PFSK-1 (cell line): ENCODE results near the gene TNS3.

Source experiments
- POLR2AphosphoS5 ChIP-seq: IDR thresholded peaks from 2 replicates; pipeline ENCODE4 v1.6.1; 2012; ENCODE audit warnings: low read depth, mild to moderate bottlenecking, control low read depth, low read length, moderate library complexity
- SIN3A ChIP-seq: IDR thresholded peaks from 2 replicates; pipeline ENCODE4 v1.6.1; 2012; ENCODE audit warnings: mild to moderate bottlenecking, low read length, moderate library complexity, borderline replicate concordance; ENCODE audit not compliant: insufficient read depth
- TAF1 ChIP-seq: IDR thresholded peaks from 2 replicates; pipeline ENCODE4 v1.6.1; 2012; ENCODE audit warnings: low read length, control low read depth, borderline replicate concordance; ENCODE audit not compliant: insufficient read depth
- TF ChIP-seq, protein P1 (sequence below), 2 experiments: IDR thresholded peaks; 2 replicates each; pipeline versions ENCODE4 v1.6.1 to v1.8.0; 2011 to 2012; ENCODE audit warnings: low read depth in 2 of 2, low read length in 2 of 2, control low read depth in 1 of 2, inconsistent platforms in 1 of 2, mild to moderate bottlenecking in 1 of 2, moderate library complexity in 1 of 2; ENCODE audit not compliant: insufficient read depth in 1 of 2

- TF ChIP-seq SIN3A (no peak), POLR2AphosphoS5 (no peak), TAF1 (no peak)
- TF ChIP-seq, protein P1, sequence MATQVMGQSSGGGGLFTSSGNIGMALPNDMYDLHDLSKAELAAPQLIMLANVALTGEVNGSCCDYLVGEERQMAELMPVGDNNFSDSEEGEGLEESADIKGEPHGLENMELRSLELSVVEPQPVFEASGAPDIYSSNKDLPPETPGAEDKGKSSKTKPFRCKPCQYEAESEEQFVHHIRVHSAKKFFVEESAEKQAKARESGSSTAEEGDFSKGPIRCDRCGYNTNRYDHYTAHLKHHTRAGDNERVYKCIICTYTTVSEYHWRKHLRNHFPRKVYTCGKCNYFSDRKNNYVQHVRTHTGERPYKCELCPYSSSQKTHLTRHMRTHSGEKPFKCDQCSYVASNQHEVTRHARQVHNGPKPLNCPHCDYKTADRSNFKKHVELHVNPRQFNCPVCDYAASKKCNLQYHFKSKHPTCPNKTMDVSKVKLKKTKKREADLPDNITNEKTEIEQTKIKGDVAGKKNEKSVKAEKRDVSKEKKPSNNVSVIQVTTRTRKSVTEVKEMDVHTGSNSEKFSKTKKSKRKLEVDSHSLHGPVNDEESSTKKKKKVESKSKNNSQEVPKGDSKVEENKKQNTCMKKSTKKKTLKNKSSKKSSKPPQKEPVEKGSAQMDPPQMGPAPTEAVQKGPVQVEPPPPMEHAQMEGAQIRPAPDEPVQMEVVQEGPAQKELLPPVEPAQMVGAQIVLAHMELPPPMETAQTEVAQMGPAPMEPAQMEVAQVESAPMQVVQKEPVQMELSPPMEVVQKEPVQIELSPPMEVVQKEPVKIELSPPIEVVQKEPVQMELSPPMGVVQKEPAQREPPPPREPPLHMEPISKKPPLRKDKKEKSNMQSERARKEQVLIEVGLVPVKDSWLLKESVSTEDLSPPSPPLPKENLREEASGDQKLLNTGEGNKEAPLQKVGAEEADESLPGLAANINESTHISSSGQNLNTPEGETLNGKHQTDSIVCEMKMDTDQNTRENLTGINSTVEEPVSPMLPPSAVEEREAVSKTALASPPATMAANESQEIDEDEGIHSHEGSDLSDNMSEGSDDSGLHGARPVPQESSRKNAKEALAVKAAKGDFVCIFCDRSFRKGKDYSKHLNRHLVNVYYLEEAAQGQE (IDR thresholded peaks at IDR 0.05; ENCODE audit: insufficient read depth in 1 of 2, low read depth in 2 of 2, low read length in 2 of 2): no peak
These were observed 315.1 kb downstream of the TNS3 start for GRCh38 chr7:47266799-47267198.
